ENCODE results near the gene UBE2N.
"Not testable (repeated sequence)": the region's sequence is repeated elsewhere in the genome, so short reads cannot be mapped to it uniquely, and the experiment has no call there.

The UBE2N gene

GRCh38 chr12:93381161-93381975 lies 60.4 kb downstream of the UBE2N start:
- H3K27me3 Mint-ChIP-seq = no peaks in the 10 kb centered on the region
- peaks cover 12% of the 10 kb centered on the region for H3K36me3 Mint-ChIP-seq
- peak overlapping the region; percentile 97 for H3K4me3 Mint-ChIP-seq

GRCh38 chr12:93380480-93381121 lies 61.1 kb downstream of the UBE2N start:
- H3K4me1 Mint-ChIP-seq (ENCODE audit: low read depth) = peaks cover 61% of the 10 kb centered on the region
- no peaks in the 10 kb centered on the region for H3K27me3 Mint-ChIP-seq
- H3K9me3 Mint-ChIP-seq (ENCODE audit: low read depth) = no peaks in the 10 kb centered on the region
- H3K27ac Mint-ChIP-seq = peak overlapping the region; percentile 99
- H3K36me3 Mint-ChIP-seq = peaks cover 12% of the 10 kb centered on the region
- peak overlapping the region; percentile 97 for H3K4me3 Mint-ChIP-seq

More at GRCh38 chr12:93381161-93381975, 60.4 kb downstream of the UBE2N start:
- Mint-ChIP-seq H3K9me3 (ENCODE audit: low read depth) (no peaks in the 10 kb centered on the region), H3K27ac (peak overlapping the region; percentile 36), H3K4me1 (ENCODE audit: low read depth) (peaks cover 58% of the 10 kb centered on the region)

- Mint-ChIP-seq H3K27me3 (no peaks in the 10 kb centered on the region), H3K4me1 (ENCODE audit: low read depth) (peaks cover 55% of the 10 kb centered on the region)
These were observed 61.8 kb downstream of the UBE2N start for GRCh38 chr12:93379981-93380361.

GRCh38 chr12:93379326-93379980 lies 62.3 kb downstream of the UBE2N start:
- H3K9me3 Mint-ChIP-seq (ENCODE audit: low read depth) = no peaks in the 10 kb centered on the region
- H3K27ac Mint-ChIP-seq = peak overlapping the region; percentile 99
- no peaks in the 10 kb centered on the region for H3K27me3 Mint-ChIP-seq
- peaks cover 51% of the 10 kb centered on the region for H3K4me1 Mint-ChIP-seq (ENCODE audit: low read depth)
- peak overlapping the region; percentile 97 for H3K4me3 Mint-ChIP-seq
- peaks cover 5% of the 10 kb centered on the region for H3K36me3 Mint-ChIP-seq

More at GRCh38 chr12:93379981-93380361, 61.8 kb downstream of the UBE2N start:
- Mint-ChIP-seq H3K4me3 (peak overlapping the region; percentile 97), H3K9me3 (ENCODE audit: low read depth) (no peaks in the 10 kb centered on the region), H3K36me3 (peaks cover 6% of the 10 kb centered on the region), H3K27ac (peak overlapping the region; percentile 99)

- Mint-ChIP-seq H3K4me1 (ENCODE audit: low read depth) (peaks cover 50% of the 10 kb centered on the region), H3K36me3 (peaks cover 5% of the 10 kb centered on the region), H3K27me3 (no peaks in the 10 kb centered on the region), H3K4me3 (peak overlapping the region; percentile 97), H3K9me3 (ENCODE audit: low read depth) (no peaks in the 10 kb centered on the region), H3K27ac (peak overlapping the region; percentile 99)
These were observed 62.8 kb downstream of the UBE2N start for GRCh38 chr12:93378998-93379325.

- H3K36me3 Mint-ChIP-seq; H3K27me3 Mint-ChIP-seq; H3K9me3 Mint-ChIP-seq (ENCODE audit: low read depth): not testable (repeated sequence)
- Mint-ChIP-seq H3K27ac (peak overlapping the region; percentile 99), H3K4me1 (ENCODE audit: low read depth) (peaks cover 48% of the 10 kb centered on the region), H3K4me3 (peak overlapping the region; percentile 97)
These were observed 63.4 kb downstream of the UBE2N start for GRCh38 chr12:93378196-93378997.

- H3K4me3 Mint-ChIP-seq = peak within 1 kb of the TSS; percentile 97
These were observed 64.2 kb downstream of the UBE2N start, which contains the start of gene NUDT4 for GRCh38 chr12:93377252-93378195. NUDT4 (plus strand) TSS chr12:93377925; CDS start chr12:93378323, 398 bp downstream.

GRCh38 chr12:93376436-93377251 lies 65.1 kb downstream of the UBE2N start:
- Mint-ChIP-seq H3K4me1 (ENCODE audit: low read depth) (peaks cover 34% of the 10 kb centered on the region), H3K9me3 (ENCODE audit: low read depth) (no peaks in the 10 kb centered on the region), H3K27ac (no peak overlapping the region), H3K36me3 (peaks cover 4% of the 10 kb centered on the region), H3K27me3 (peaks cover 1% of the 10 kb centered on the region), H3K4me3 (peak overlapping the region; percentile 82)

More at GRCh38 chr12:93377252-93378195, 64.2 kb downstream of the UBE2N start, which contains the start of gene NUDT4:
- Mint-ChIP-seq H3K27ac (peak within 1 kb of the TSS; percentile 99), H3K9me3 (ENCODE audit: low read depth) (no peaks in the 10 kb centered on the region), H3K4me1 (ENCODE audit: low read depth) (peaks cover 41% of the 10 kb centered on the region), H3K36me3 (peaks cover 5% of the 10 kb centered on the region), H3K27me3 (no peaks in the 10 kb centered on the region)

- H3K27ac Mint-ChIP-seq = no peak overlapping the region
- no peak overlapping the region for H3K4me3 Mint-ChIP-seq
- H3K36me3 Mint-ChIP-seq = no peaks in the 10 kb centered on the region
- H3K4me1 Mint-ChIP-seq (ENCODE audit: low read depth) = peaks cover 27% of the 10 kb centered on the region
- no peaks in the 10 kb centered on the region for H3K9me3 Mint-ChIP-seq (ENCODE audit: low read depth)
- H3K27me3 Mint-ChIP-seq = peaks cover 1% of the 10 kb centered on the region
These were observed 65.8 kb downstream of the UBE2N start for GRCh38 chr12:93375906-93376305.

GRCh38 chr12:93373961-93374656 lies 67.6 kb downstream of the UBE2N start:
- peaks cover 1% of the 10 kb centered on the region for H3K27me3 Mint-ChIP-seq
- H3K4me1 Mint-ChIP-seq (ENCODE audit: low read depth) = peaks cover 15% of the 10 kb centered on the region
- peak overlapping the region; percentile 4 for H3K27ac Mint-ChIP-seq
- no peaks in the 10 kb centered on the region for H3K9me3 Mint-ChIP-seq (ENCODE audit: low read depth)
- H3K36me3 Mint-ChIP-seq = no peaks in the 10 kb centered on the region
- no peak overlapping the region for H3K4me3 Mint-ChIP-seq

- no peak overlapping the region for H3K27ac Mint-ChIP-seq
- H3K27me3 Mint-ChIP-seq = peaks cover 1% of the 10 kb centered on the region
- no peaks in the 10 kb centered on the region for H3K9me3 Mint-ChIP-seq (ENCODE audit: low read depth)
- no peaks in the 10 kb centered on the region for H3K36me3 Mint-ChIP-seq
- peaks cover 1% of the 10 kb centered on the region for H3K4me1 Mint-ChIP-seq (ENCODE audit: low read depth)
- no peak overlapping the region for H3K4me3 Mint-ChIP-seq
These were observed 70.8 kb downstream of the UBE2N start for GRCh38 chr12:93370947-93371346.

GRCh38 chr12:93369505-93369904 lies 72.2 kb downstream of the UBE2N start:
- H3K27ac Mint-ChIP-seq = no peak overlapping the region
- H3K27me3 Mint-ChIP-seq = peaks cover 1% of the 10 kb centered on the region

More at GRCh38 chr12:93369505-93369904, 72.2 kb downstream of the UBE2N start:
- H3K4me1 Mint-ChIP-seq (ENCODE audit: low read depth) = peaks cover 4% of the 10 kb centered on the region
- H3K36me3 Mint-ChIP-seq = no peaks in the 10 kb centered on the region
- H3K4me3 Mint-ChIP-seq = no peak overlapping the region
- H3K9me3 Mint-ChIP-seq (ENCODE audit: low read depth) = no peaks in the 10 kb centered on the region
